Left hindlimb (tissue), 1 donor: ENCODE measurements around the gene SUN1.
A peak's percentile ranks its signal among the peaks of the same experiment; 100 is the strongest.
"Not testable (repeated sequence)": the region's sequence is repeated elsewhere in the genome, so short reads cannot be mapped to it uniquely, and the experiment has no call there.

Experiments used
- DNase-seq: peaks from one replicate; pipeline ENCODE4 v3.0.0-alpha.2; 2018

The SUN1 gene

DNA sequence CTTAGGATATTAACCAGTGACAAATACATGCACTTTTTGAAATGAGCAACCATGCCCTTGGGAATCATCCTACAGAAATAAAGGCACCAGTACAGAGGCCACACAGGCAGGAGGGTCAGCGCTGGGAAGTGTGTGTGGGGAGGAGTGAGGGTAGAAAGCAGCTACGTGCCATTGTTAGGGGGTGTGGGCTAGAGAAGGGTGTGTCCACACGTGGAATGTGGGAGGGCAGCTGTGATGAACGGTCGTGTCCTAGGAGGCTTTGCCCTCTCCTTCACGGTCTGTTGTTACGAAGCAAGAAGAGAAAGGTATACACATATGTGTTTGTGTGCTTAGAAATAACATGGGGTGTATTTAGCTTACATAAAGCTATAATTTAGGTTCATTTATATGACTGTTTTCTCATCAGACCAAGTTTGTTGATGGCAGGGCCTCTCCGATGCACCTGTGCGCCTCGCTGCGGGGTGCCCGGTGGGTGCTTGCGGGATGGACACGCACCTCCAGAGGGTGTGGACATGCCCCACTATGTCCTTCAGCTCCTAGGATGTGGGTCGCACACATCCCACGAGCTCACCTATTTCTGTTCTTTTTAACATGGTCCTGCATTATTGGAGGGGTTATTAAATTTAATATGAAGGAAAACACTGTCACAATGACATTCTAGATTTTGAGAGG lies 27.2 kb downstream of the SUN1 start:
- DNase-seq = no peak

DNA sequence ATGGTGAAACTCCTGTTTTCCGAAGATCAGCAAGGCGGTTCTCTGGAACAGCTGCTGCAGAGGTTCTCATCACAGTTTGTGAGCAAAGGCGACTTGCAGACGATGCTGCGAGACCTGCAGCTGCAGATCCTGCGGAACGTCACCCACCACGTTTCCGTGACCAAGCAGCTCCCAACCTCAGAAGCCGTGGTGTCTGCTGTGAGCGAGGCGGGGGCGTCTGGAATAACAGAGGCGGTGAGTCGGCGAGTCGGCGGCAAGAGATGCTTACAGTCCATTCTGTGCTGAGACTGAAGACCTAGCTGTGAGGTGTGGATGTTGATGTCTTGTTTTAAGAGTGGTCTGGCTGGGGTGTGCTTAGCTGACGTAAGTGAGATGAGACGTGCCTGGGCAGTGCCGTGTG lies 27.9 kb downstream of the SUN1 start:
- no peak for DNase-seq

DNA sequence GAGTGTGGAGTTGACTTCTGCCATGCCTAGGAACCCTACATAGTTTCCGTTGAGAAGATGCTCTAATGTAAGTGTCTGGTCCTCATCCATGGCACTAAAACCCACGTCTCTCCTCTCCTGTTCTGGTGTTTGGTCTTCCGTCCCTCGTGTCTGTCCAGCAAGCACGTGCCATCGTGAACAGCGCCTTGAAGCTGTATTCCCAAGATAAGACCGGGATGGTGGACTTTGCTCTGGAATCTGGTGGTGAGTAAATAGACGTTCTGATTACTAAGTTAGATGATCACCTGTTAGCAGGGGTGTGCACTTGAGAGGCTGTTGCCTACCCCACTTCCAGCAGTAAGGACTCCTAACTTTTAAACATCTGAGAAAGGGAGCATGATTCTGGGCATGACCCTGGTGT lies 28.9 kb downstream of the SUN1 start:
- no peak for DNase-seq

DNA sequence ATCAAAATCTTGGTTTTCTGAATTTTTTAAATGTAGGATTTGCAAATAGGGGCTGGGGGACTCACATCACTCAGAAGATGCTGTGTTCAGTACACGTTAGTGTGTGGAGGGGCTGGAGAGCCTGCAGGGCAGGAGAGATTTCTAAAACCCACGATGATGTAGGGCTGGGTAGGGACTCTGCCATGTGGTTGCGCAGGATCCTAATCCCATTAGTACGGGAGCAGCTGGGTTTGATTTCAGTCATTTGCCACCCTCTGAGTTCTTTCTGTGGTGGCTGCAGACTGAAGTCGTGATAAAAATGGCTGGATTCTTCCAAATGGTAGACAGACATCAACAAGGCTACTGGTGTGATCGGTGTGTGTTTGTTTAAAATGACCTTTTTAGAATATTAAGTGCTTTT lies 29.9 kb downstream of the SUN1 start:
- DNase-seq = no peak

DNA sequence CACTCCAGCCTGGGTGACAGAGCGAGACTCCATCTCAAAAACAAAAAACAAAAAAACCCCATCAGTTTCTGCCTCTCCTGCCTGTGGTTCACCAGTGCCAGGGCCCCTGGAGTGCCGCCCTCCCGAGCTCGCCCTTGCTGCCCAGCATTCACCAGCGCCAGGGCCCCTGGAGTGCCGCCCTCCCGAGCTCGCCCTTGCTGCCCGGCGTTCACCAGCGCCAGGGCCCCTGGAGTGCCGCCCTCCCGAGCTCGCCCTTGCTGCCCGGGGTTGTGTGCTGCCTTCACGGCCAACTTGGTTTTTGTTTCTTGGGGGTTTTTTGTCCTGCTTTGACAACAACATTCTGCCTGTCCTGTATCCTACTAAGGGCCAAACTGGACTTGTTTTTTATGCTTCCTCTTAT lies 30.8 kb downstream of the SUN1 start:
- DNase-seq = no peak

DNA sequence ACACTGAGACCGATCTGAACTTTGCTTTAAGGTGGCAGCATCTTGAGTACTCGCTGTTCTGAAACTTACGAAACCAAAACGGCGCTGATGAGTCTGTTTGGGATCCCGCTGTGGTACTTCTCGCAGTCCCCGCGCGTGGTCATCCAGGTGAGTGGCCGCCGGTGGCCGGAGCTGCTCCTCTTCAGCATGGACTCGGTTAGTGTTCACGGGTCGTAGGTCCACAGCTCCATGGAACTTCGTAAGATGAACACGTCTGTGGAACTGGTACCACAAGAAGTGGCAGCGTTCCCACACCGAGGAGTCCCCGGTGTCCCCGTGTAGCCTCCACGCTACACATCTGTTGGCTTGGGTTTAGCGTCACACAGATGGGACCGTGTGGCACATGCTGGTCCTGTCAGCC lies 33.6 kb downstream of the SUN1 start:
- no peak for DNase-seq

DNA sequence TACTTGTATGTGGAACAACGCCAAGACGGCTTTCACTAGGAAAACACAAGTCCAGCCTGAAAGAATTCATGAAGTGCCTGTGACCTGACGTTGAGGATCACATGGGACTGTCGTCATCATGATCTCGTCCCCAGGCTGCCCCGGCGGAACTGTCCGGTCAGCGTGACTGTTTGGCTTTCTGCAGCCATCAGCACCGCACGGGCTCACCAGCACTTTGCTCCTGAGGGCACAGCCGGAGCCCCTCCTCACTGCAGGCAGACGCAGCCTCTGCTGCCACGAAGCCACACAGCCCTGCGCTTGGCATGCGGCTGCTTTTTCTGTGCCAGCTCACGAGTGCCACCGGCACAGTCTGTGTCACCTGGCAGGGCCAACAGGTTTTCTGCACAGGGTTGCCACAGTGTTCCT lies 34.7 kb downstream of the SUN1 start:
- no peak for DNase-seq

DNA sequence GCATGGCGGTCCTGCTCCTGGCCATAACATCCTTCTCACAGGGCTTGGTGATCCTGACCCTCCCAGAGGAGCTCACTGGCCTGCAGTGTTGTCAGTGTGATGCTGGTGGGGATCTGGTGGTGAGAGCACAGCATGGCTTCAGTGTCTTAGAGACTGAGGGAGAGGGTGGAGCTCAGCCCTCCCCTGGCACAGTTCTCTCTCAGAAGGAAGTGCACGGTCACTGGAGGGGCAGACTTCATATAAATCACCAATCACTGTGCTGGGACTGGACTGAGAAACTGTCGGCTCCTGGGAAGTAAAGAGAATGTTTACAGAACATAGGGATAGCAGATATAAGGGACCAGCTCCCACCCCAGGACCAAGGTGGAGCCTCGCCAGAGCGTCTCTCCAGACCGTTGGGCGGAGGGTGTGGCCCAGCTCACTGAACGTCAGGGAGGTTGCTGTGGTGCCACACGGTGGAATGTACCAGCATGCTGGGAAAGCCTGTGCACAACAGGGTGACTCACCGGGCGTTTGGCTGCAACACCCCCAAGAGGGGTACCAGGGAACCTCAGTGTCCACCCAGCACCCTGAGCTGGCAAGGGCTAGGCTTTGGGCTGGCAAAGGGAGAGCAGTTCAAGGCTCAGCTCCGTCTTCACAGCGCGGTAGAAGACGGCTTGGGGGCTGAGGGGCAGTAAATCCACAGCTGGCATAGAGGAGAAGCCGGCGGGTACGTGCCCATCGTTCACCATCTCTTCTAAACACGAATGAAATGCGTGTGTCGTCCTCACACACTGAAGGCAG lies 35.3 kb downstream of the SUN1 start:
- DNase-seq = no peak

DNA sequence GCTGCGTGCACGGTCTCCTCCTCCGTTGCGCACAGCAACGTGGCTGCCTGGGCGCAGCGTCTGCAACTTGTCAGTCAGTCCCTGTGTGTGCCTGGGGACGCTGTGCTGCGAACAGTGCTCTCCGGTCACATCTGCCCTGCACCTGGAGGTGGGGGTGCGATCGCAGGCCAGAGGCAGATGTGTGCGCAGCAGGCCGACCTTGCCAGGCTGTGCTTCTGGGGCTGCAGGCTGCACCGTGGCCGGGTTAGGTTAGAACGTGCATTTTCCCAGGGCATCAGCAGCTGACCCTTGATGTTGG lies 35.9 kb downstream of the SUN1 start:
- DNase-seq = no peak

DNA sequence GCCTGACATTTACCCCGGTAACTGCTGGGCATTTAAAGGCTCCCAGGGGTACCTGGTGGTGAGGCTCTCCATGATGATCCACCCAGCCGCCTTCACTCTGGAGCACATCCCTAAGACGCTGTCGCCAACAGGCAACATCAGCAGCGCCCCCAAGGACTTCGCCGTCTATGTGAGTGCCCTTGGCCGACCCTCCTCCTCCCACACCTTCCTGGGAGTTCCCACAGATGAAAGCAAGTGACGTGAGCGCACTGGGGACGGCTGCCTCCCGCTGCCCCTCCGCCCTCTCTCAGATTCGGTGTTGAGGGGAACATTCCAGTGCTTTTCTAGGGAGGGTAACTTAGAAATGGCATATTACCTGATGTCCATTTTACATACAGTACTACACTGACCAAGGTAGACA lies 37.1 kb downstream of the SUN1 start:
- no peak for DNase-seq

DNA sequence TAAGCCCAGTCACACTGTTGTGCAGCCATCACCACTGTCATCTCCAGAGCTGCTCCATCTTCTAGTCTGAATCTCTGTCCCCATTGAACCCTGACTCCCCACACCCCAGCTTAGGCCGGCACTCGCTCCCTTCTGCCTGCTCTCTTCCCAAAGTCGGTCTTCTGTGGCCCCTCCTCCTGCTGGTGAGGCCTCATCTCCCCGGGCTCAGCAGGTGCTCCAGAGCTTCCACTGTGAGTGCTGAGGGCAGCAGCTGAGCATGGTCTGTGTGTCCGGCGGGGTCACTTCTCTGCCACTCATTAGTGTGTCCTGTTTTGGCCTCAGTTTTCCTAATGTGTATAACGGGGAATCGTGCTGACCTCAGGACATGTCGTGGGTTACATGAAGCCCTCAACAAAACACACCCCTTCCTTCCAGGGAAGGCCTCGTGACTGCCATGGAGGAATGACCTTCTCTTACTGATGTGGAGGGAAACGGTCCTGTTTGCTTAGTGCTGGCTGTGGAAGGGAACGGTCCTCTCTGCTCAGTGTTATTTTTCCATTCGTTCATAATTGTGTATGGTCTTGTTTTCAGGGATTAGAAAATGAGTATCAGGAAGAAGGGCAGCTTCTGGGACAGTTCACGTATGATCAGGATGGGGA lies 39.7 kb downstream of the SUN1 start:
- DNase-seq = no peak

DNA sequence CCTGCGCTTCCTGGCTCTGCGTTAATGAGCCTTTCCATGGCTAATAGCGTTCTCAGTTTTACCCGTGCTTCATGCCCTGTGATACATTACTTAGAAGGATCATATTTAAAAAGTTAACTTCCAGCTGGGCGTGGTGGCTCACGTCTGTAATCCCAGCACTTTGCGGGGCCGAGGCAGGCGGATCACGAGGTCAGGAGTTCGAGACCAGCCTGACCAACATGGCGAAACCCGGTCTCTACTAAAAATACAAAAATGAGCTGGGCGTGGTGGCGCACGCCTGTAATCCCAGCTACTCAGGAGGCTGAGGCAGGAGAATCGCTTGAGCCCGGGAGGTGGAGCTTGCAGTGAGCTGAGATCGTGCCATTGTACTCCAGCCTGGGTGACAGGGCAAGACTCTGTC lies 40.4 kb downstream of the SUN1 start:
- DNase-seq = not testable (repeated sequence)

DNA sequence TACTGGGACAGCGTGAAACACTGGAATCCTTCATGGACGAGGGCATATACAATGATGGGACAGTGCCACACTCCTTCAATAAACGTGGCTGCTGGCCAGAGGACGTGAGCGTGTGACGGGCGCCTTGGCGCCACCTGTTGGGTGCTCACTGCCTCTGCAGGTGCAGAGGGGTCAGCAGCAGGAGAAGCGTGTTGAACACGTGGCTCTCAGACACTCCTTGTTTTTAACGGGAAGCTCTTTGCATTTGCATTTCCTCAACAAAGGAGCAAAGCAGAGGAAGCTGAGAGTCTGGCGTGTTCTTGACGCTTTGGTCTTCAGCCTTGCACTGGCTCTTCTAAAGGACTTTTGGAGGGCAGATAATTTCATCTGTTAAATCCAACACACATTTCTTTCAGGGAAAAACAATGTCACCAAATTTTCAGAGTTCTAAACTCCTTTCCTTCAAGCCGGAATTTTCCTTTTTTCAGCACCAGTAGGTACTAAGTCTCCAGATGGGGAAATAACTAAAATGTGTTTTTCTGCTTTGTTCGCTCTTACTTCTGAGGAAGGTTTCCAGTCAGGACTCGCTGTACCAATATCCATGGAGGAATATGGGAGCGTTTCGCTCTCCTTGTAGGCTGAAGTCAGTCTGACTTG lies 41.2 kb downstream of the SUN1 start:
- DNase-seq = peak; percentile 69

DNA sequence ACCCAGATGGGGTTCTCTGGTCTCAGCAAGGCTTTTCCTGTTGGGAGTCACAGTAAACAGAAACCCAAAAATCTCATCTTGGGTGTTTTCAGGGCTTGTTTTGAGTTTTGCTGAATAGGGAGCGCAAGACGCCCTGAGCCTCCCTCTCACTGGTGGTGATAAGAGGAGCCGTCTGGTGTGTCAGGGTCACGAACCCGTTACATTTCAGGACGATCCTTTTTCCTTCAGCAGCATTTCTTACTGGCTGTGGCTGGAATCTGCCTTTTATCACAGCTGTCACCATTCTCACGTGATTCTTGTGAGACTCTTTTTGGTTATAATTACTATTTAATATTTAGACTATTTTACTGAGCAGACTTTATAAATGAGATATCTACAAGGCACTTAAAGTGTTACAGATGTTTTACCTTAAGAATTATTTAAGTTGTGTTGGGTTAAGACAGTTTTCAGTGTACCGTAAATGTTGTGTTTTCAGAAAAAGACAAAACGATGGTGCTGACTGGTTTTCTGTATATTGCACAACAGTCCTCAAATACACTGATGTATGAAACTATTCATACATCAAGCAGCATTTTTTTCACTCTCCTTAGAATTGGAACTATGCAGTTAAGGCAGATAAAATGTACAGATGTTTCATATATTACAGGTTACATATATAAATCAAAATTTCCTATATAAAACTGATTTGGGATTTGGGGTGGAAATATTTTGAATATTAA lies 41.9 kb downstream of the SUN1 start:
- DNase-seq = no peak

DNA sequence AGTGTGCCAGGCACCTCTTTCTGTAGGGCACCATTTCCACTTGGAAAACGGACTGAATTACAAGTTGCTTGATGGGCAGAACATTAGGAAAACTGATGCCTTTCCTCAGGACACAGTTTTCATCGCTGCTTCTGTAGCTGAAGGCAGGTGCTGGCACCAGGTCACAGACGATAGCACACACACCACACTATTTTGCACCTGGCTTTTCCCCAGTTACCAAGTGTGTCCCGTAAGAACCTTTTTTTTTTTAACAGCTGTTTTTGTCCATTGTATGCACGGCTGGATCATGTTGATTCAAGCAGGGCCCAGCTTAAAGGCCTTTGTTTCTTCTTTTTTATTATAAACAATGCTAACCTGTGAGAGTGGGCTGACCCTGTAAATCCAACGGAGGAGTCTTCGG lies 42.8 kb downstream of the SUN1 start:
- no peak for DNase-seq

DNA sequence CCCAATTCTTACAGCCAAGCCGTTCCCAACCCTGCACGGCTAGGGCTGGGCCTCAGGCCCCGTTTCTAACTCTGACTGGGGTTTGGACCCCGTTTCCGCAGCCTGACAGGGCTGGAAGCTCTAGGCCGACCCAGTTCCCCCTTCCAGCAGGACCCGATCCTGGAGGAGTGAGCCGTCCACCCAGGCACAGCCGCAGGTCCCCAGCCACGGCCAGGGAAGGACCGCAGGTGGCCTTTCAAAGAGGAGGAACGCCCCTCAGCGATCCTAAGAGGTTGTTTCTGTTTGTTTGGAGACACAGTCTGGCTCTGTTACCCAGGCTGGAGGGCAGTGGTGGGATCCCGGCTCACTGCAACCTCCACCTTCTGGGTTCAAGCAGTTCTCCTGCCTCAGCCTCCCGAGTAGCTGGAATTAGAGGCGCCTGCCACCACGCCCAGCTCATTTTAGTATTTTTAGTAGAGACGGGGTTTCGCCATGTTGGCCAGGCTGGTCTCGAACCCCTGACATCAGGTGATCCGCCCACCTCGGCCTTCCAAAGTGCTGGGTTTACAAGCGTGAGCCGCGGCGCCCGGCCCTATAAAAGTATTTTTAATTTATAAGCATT lies 43.3 kb downstream of the SUN1 start:
- no peak for DNase-seq

DNA sequence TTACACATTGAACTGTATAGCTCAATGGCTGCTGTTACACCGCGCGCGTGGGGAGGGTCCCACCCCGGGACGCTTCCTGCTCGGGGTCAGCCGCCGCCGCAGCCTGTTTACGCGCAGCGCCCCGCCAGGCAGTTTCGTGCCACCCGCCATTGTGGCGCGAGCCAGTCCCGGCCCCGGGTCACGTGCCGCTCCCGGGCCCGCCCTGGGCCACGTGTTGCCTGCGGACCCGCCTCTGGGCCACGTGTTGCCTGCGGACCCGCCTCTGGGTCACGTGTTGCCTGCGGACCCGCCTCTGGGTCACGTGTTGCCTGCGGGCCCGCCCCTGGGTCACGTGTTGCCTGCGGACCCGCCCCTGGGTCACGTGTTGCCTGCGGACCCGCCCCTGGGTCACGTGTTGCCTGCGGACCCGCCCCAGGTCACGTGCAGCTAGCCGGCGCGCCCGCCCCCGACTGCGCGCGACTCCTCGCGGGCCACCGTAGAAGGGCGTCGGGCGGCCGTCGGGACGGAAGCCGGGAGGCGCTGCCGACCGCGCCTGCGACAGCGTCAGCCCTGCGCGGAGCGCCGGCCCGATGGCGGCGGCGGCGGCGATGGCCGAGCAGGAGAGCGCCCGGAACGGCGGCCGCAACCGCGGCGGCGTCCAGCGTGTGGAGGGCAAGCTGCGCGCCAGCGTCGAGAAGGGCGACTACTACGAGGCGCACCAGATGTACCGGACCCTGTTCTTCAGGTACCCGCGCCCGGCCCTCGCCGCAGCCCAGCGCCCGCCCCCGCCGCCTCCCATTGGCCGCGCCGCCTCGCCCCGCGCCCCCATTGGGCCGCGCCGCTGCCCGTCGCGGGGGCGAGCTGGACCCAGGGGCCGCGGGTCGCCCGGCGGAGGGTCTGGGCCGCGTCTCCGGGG lies 44.0 kb downstream of the SUN1 start, which contains the start of gene GET4:
Gene GET4 (plus strand): TSS at position 478 of the 895 bp plus-strand sequence. CDS start 92 bp downstream, at position 570.
- peak; percentile 95 for DNase-seq

DNA sequence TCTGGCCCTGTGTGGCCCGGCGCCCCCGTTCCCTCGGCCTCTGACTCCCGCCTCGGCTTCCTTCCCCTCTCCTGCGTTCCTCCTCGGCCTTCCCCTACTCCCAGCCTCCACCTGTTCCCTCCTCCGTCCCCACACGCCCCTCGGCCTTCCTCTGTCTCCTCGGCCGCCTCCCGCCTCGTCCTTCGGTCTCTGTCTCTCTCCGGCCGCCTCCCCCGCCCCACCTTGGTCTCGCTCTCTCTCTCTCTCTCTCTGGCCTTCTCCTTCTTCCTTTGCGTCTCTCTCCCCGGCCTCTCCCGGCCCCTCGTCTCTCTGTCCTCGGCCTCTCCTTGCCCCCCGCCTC lies 44.7 kb downstream of the SUN1 start:
- peak; percentile 71 for DNase-seq

DNA sequence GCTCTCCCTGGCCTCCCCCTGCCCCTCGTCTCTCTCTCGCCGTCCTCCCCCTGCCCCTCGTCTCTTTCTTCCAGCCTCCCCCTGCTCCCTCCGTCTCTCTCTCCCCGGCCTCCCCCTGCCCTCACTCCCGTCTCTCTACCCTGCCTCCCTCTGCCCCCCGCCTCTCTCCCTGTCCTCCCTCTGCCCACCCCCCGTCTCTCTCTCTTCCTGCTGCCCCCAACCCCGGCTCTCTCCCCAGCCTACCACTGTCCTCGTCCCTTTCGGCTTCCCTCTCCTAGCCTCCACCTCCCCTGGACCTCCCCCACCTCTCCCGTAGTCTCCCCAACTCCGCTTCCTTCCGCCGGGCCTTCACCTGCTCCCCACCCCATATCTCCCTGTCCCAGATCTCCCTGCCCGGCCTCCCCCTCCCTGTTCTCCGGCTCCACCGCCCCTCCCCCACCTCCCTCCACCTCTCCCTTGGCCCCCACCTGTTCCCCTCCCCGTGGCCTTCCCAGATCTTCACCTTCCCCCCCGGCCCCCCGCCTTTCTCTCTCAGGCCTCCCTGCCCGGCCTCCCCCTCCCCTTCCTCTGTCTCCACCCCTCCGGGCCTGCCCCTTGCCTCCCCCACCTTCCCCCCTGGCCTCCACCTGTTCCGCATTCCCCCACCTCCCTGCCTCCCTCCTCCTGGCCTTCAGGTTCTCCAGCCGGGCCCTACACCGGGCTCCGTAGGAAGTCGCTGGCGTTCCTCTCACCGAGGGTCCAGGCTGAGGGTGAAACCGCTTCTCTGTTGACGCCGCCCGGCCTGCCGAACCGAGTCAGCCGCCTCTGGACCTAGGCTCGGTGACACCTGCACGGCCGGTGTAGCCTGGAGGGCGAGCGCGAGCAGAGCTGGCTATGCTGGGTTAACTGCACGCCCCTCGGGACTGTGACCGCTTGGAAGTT lies 45.3 kb downstream of the SUN1 start:
- no peak for DNase-seq

DNA sequence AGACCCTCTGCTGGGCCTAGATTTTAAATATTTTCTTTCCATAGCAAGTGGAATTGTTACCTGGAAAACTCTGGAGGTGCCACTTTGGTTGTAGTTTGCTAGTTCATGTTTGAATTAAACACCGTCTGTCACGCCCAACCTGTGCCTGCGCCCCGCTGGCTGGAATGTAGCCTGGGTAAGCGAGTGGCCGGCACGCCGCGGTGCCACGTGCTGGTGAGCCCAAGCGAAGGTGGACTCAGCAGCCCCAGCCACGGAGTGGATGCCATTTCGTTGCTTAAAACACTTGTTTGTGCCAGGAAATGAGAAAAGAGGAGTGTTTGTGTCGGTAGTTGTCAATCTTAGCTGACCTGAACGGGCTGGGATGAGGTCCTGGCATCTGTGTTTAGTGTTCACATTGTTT lies 46.8 kb downstream of the SUN1 start:
- no peak for DNase-seq

DNA sequence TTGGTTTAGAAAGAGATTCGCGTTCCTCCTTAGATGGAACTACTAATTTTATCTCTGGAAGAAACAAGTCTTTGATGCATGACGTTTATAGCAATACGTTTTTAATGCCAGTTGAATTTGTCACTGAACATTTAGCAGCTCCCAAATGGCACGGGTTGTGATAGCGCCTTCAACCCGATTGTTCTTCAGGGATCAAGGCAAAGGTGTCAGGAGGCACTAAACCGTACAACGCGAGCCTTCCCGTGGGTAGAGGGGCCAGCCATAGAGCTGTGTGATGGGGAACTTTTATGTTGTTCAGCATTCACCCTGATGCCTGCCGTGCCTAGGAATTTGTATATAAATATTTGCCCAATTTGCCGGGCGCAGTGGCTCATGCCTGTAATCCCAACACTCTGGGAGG lies 47.4 kb downstream of the SUN1 start:
- no peak for DNase-seq
